Glomerular endothelial cell (primary cell): ENCODE data around the gene PCYT1A. TPM values are rescaled to one million over a fixed set of nuclear protein-coding genes. Genes with fewer than 3 reads are reported as not detected.
"Not testable (repeated sequence)": the region's sequence is repeated elsewhere in the genome, so short reads cannot be mapped to it uniquely, and the experiment has no call there.

Experiments
- DNase-seq: peaks from one replicate; pipeline ENCODE4 v3.0.0-alpha.2; 2011; ENCODE audit warnings: low read depth, low spot score; ENCODE audit errors: extremely low read depth
- total RNA-seq: library from RNA; depleted of rRNA; stranded (reverse); fragments of >200 nt; gene quantifications from 2 replicates; pipeline ENCODE4 v1.2.3, GENCODE V29; 2015

PCYT1A gene
- total RNA-seq, 1 donor from 2014 or later = 98.9 TPM

DNA sequence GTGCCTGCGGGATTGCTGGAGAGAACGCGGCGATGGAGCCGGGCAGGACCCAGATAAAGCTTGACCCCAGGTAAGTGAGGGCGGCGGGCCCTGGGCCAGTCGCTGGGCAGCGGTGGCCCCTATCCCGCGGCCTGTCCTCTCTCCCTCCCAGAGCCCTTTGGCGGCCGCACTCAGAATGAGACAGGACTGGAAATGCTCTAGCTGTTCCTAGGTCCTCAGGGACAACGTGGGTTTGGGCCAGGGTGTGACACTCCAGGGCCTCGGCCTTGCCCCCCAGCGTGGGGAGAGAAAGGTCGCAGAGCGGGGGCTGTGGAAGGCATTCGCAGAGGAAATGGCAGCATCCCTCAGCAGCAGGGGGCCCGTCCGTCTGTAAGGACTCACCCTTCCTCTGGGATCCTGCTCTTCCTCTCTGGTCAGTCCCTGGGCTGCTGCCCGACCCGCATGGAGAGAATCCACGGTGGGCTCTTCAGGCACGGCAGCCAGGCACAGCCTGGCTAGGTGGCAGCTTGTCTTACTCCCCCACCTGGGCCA lies 70.8 kb downstream of the PCYT1A start:
- DNase-seq = no peak

DNA sequence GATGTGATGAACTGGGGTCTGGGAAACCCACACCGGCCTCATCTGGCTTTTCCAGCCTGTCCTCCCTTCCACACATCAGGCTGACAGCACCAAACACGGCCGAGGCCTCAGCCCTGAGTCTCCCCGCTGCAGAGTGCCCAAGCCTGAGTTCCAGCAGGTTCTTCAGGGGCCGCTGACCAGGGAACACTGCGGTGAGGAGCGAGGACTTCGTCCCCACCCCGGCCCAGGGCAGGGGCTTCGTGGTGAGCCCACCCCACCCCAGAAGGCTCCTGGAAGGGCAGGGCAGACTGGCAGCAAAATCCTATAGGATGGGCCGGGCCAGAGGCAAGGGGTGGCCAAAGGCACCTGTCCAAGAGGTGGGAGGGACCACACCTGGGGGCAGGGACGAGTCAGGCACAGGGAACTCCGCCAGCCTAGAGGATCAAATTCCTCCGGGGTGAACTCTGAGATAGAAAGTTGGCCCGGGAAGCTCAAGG lies 71.4 kb downstream of the PCYT1A start, which contains the start of gene SLC51A:
SLC51A (plus strand) TSS at position 446 of the 476 bp plus-strand sequence. CDS start 179 bp downstream, outside the sequence.
- no peak for DNase-seq

DNA sequence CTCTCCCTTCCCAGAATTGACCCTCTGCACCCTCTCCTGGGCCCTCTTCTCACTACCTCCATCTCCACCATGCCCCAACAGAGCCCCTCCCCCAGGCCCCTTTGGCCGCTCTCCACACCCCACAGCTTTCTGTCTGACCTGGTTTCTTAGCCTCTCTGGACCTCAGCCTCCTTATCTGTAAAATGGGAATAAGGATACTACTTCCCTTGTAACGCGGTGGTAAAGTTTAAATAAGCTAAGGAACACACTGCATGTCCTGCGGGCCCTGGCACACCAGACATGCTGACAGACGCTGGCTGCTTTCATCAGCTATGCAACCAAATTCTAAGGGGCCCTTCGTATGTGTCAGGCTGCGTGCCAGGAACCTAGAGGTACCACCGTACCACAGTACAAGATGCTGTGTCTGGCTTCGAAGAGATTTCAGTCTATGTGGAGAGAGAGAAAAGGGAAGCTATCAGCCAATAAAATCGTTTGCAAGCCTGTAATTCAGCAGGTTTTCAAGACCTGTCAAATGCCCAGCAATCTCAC lies 72.0 kb downstream of the PCYT1A start:
- DNase-seq = no peak

- DNase-seq = no peak
These were observed 72.6 kb downstream of the PCYT1A start for GRCh38 chr3:196214783-196215441.

- no peak for DNase-seq
These were observed 76.6 kb downstream of the PCYT1A start, which contains the start of gene ZDHHC19 for GRCh38 chr3:196210673-196211556. Gene ZDHHC19, minus strand, starts transcription at chr3:196211400. Its CDS starts 85 bp downstream, at chr3:196211315.

DNA sequence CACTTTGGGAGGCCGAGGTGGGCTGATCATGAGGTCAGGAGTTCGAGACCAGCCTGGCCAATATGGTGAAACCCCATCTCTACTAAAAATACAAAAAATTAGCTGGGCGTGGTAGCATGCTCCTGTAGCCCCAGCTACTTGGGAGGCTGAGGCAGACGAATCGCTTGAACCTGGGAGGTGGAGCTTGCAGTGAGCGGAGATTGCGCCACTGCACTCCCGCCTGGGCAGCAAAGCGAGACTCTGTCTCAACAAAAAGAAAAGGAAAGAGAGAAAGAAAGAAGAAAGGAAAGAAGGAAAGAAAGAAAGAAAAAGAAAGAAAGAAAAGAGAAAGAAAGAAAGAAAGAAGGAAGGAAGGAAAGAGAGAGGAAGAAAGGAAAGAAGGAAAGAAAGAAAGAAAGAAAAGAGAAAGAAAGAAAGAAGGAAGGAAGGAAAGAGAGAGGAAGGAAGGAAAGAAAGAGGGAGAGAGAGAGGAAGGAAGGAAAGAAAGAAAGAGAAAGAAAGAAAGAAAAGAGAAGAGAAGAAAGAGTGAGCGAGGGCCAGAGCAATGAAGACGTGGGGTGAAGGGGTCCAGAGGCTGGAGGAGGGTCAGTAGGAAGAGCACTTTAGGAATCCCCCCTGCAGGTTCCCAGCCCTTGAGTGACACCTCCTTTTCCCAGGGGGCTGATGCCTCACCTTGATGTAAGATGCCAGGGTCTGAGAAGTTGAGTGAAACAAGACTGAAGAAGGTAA lies 77.4 kb downstream of the PCYT1A start:
- not testable (repeated sequence) for DNase-seq

GRCh38 chr3:196208942-196209695 lies 78.4 kb downstream of the PCYT1A start:
- DNase-seq = no peak

DNA sequence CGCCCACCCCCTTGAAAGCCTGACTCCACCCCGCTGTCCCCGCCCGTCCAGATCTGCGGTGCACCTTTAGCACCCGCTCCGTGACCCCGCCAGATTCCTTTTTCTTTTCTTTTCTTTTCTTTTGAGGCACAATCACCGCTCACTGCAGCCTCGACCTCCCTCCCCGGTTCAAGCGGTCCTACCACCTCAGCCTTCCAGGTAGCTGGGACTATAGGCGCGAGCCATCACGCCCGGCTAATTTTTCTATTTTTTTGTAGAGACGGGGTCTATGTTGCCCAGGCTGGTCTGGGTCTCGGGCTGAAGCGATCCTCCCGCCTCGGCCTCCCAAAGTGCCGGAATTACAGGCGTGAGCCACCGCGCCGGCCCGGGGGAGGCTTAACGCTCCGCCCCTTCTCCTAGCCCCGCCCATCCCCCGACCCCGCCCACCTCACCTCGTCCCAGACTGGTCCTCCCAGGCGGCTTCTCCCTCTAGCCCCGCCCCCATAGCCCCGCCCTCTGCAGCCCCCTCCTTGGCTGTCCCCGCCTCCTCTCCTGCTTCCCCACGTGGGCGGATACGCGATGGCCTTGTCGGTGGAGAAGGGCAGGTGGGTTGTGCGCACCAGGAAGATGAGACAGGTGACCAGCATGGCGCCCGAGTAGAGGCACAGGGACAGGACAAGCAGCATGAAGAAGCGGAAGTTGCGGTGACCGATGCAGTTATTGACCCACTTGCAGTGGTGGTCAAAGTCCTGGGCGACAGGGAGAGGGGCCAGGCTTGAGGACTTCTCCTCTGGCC lies 79.5 kb downstream of the PCYT1A start:
- no peak for DNase-seq

DNA sequence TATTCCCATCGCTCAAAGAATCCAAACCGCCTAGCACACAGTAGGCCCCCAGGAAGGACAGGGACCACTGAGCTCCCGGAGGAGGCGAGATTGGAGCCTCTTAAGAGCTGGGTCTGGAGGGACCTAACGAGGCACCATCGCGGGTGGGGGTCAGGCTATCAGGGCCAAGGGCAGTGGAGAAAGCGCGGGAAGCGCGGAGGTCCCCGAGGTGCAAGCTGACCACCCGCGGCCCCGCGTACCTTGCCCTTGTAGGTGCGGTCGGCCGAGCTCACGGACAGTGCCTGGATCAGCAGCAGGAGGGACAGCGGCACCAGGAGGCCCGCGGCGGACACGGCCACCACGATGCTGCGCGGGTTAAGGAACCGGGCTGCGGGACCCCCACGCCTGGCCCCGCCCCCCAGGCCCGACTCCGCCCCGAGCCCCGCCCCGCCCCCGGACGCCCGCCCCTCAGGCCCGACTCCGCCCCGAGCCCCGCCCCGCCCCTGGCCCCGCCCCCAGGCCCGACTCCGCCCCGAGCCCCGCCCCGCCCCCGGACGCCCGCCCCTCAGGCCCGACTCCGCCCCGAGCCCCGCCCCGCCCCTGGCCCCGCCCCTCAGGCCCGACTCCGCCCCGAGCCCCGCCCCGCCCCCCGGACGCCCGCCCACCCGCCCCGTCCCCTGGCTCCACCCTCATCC lies 80.2 kb downstream of the PCYT1A start:
- no peak for DNase-seq

GRCh38 chr3:196205442-196206205 lies 81.9 kb downstream of the PCYT1A start:
- DNase-seq = not testable (repeated sequence)

GRCh38 chr3:196203846-196204245 lies 83.7 kb downstream of the PCYT1A start:
- no peak for DNase-seq

DNA sequence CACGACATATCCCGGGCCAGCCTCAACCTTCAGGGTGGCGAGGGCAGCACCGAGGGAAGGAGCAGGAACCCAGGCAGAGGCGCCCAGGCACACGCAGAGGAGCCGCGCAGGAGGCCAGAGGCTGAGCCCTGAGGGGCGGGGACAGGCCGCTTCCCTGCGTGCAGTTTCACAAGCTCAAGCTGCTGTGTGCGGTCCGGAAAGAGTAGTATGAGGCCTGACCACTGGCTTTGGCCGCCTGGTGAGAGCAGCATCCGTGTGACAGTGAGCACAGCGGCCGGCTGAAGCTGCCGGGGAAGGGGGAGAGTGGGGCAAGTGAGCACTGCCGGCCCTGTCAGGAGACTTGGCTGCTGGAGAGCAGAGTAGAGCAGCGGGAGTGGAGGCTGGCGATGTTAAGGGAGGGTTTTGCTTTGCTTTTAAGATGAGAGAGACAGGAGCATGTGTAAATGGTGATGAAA lies 85.0 kb downstream of the PCYT1A start:
- DNase-seq = no peak

DNA sequence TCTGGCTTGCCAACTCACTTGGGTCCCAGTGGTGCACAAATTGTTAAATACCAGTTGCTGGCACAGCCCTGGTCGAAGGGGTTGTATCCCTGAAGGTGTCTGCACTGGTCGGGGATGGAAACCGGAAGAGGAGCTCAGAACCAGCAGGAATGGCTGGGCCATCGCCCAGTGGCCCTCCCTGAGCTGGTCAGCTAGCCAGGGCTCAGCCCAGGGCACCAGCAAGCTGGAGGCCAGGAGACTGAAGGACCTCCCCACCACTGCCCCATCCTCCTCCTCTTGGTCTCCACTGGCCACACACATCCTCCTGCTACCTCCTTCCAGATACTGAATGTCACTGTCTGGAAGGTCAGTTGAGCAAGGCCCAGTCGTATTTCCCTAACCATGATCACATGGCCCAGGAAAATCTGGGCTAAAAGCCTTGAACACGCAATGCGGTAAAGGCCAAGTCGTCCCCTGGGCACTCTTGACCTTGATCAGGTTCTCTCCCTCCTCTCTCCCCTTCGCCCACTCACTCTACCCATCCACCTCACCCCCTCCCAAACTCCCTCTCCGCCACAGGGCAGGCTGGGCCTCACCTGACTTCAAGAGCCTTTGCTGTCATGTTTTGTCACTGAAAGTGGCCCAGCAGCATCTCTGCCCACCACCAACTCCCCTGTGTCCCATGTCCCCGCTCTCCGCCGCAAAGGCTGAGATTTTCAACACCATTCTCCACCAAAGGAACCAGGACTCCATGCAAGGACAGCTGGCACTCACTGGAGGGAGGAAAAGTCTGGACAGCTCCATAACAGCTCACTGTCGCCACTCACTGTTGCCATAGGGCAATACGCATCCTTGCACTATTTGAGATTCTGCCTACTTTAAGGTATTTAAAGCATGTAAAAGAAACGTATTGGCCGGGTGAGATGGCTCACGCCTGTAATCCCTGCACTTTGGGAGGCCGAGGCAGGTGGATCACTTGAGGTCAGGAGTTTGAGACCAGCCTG lies 88.5 kb downstream of the PCYT1A start:
- no peak for DNase-seq

GRCh38 chr3:196198081-196198675 lies 89.3 kb downstream of the PCYT1A start:
- no peak for DNase-seq

DNA sequence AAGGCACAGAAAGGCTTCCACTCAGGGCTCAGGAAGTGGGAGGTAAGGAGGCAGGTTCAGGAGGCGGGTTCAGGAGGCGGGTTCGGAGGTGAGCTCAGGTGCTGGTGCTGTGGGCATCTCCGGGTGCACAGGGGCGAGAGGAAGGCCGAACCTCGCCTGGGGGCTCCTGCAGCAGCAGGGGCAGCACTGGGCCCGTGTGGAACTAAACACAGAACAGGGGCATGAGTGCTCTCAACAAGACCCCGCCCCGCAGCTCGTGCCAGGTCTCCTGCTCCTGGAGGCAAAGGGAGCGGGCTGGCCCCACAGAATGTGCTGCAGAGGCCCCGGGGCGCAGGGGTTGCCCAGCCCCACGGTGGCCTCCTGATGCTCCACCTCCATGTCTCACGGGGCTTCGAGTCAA lies 90.0 kb downstream of the PCYT1A start:
- DNase-seq = no peak

DNA sequence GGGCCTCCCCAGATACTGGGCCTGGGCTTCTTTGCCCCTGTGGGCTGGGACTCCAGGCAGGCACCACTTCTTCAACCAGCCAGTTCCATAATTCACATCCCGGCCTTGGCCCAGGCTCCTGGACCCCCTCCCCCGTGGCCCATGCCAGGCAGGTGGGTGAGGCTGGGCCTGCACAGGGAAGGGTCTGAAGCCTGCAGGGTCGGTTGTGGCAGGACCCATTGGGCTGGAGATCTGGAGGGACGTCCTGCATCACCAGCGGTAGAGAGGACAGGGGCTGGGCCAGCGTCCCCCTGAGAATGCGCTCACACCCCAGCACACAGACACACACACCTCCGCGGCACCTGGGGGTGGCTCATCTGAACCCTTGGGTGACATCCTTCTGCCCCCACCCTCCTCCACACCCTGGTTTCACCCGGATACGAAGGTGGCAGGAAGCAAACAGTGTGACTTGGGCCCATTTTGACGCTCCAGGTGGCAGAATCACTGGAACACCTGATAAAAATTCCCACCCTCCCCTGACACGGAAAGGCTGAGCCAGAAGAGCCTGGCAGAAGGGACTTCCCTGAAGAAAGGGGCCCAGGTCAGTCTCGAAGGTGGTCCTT lies 91.8 kb downstream of the PCYT1A start:
- DNase-seq = no peak
